ENCODE results near the gene BTBD9.

The BTBD9 gene

GRCh38 chr6:38194589-38194988, 445.1 kb downstream of the BTBD9 start:
- DNase-seq (ENCODE audit: low spot score), result no peak

GRCh38 chr6:38194282-38194572, 445.5 kb downstream of the BTBD9 start:
- no peak for DNase-seq (ENCODE audit: low spot score)

GRCh38 chr6:38193481-38194281, 446.0 kb downstream of the BTBD9 start:
- peak; percentile 61 for DNase-seq (ENCODE audit: low spot score)

GRCh38 chr6:38193051-38193450, 446.7 kb downstream of the BTBD9 start:
- DNase-seq (ENCODE audit: low spot score), result no peak

- DNase-seq (ENCODE audit: low spot score), result no peak
Measured at GRCh38 chr6:38192487-38192886, 447.2 kb downstream of the BTBD9 start.

GRCh38 chr6:38192011-38192410, 447.7 kb downstream of the BTBD9 start:
- no peak for DNase-seq (ENCODE audit: low spot score)

GRCh38 chr6:38191418-38191817, 448.3 kb downstream of the BTBD9 start:
- DNase-seq (ENCODE audit: low spot score), result no peak

- DNase-seq (ENCODE audit: low spot score), result no peak
Measured at GRCh38 chr6:38188677-38189335, 450.9 kb downstream of the BTBD9 start.

GRCh38 chr6:38187811-38188590, 451.7 kb downstream of the BTBD9 start:
- DNase-seq (ENCODE audit: low spot score), result no peak

GRCh38 chr6:38187325-38187724, 452.4 kb downstream of the BTBD9 start:
- DNase-seq (ENCODE audit: low spot score), result peak; percentile 18

GRCh38 chr6:38185752-38186151, 454.0 kb downstream of the BTBD9 start:
- no peak for DNase-seq (ENCODE audit: low spot score)

GRCh38 chr6:38185244-38185643, 454.5 kb downstream of the BTBD9 start:
- peak; percentile 41 for DNase-seq (ENCODE audit: low spot score)

GRCh38 chr6:38184585-38185080, 455.1 kb downstream of the BTBD9 start:
- peak; percentile 34 for DNase-seq (ENCODE audit: low spot score)

- no peak for DNase-seq (ENCODE audit: low spot score)
Measured at GRCh38 chr6:38183856-38184584, 455.7 kb downstream of the BTBD9 start.

GRCh38 chr6:38182426-38182825, 457.3 kb downstream of the BTBD9 start:
- no peak for DNase-seq (ENCODE audit: low spot score)

- DNase-seq (ENCODE audit: low spot score), result no peak
Measured at GRCh38 chr6:38180586-38180985, 459.1 kb downstream of the BTBD9 start.

GRCh38 chr6:38179794-38180430, 459.8 kb downstream of the BTBD9 start:
- no peak for DNase-seq (ENCODE audit: low spot score)

- DNase-seq (ENCODE audit: low spot score), result peak; percentile 33
Measured at GRCh38 chr6:38179300-38179699, 460.4 kb downstream of the BTBD9 start.

GRCh38 chr6:38178584-38178886, 461.2 kb downstream of the BTBD9 start:
- no peak for DNase-seq (ENCODE audit: low spot score)

GRCh38 chr6:38177882-38178583, 461.7 kb downstream of the BTBD9 start:
- no peak for DNase-seq (ENCODE audit: low spot score)

Measured in putamen (tissue), 1 donor.